Keratinocyte (primary cell): ENCODE measurements around the gene MYRFL.

Source experiments
- EZH2 ChIP-seq: IDR thresholded peaks from one replicate; pipeline ENCODE4 v1.6.1; 2012; ENCODE audit warnings: inconsistent platforms, mild to moderate bottlenecking, low read length, moderate library complexity
- TF ChIP-seq, protein P1 (sequence below), 3 experiments: IDR thresholded peaks in 1 of 3; conservative IDR thresholded peaks in 1 of 3; optimal IDR thresholded peaks in 1 of 3; 2 replicates in 2 of 3; 3 replicates in 1 of 3; pipeline versions ENCODE3 to v1.5.1; 2011; ENCODE audit warnings: low read length in 3 of 3, mild to moderate bottlenecking in 3 of 3, moderate library complexity in 2 of 3, control low read depth in 1 of 3, inconsistent platforms in 1 of 3; ENCODE audit not compliant: insufficient read depth in 2 of 3; ENCODE audit errors: extremely low read depth in 1 of 3

DNA sequence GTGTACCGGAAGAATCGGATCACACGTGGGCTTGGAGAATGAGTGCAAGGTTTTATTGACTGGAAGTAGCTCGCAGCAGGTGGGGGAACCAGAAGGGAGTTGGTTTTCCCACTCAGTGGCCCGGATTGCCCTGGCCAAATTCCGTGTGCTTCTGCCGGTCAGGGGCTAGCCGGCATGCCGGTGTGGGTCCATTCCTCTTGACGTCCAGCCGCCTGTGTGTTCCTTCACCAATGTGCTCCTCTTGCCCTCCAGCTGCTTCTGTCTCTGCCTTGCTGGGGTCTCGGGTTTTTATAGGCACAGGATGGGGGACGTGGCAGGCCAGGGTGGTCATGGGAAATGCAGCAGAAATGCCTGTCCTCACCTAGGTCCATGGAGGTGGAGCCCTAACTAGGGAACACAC, 11.0 kb downstream of the MYRFL start:
- TF ChIP-seq, protein P1, sequence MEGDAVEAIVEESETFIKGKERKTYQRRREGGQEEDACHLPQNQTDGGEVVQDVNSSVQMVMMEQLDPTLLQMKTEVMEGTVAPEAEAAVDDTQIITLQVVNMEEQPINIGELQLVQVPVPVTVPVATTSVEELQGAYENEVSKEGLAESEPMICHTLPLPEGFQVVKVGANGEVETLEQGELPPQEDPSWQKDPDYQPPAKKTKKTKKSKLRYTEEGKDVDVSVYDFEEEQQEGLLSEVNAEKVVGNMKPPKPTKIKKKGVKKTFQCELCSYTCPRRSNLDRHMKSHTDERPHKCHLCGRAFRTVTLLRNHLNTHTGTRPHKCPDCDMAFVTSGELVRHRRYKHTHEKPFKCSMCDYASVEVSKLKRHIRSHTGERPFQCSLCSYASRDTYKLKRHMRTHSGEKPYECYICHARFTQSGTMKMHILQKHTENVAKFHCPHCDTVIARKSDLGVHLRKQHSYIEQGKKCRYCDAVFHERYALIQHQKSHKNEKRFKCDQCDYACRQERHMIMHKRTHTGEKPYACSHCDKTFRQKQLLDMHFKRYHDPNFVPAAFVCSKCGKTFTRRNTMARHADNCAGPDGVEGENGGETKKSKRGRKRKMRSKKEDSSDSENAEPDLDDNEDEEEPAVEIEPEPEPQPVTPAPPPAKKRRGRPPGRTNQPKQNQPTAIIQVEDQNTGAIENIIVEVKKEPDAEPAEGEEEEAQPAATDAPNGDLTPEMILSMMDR (optimal IDR thresholded peaks at IDR 0.05 in 1 of 3, IDR thresholded peaks at IDR 0.05 in 1 of 3, conservative IDR thresholded peaks at IDR 0.05 in 1 of 3; ENCODE audit: extremely low read depth in 1 of 3, insufficient read depth in 2 of 3, low read length in 3 of 3), result no peak
- TF ChIP-seq EZH2, result no peak
